Measurements from ENCODE around the gene ADIPOR2. TPM values are rescaled to one million over a fixed set of nuclear protein-coding genes. Genes with fewer than 3 reads are reported as not detected.

ADIPOR2 gene
- total and polyA plus RNA-seq, 8 donors, result 2.9 to 185 (median 26.9) TPM

DNA sequence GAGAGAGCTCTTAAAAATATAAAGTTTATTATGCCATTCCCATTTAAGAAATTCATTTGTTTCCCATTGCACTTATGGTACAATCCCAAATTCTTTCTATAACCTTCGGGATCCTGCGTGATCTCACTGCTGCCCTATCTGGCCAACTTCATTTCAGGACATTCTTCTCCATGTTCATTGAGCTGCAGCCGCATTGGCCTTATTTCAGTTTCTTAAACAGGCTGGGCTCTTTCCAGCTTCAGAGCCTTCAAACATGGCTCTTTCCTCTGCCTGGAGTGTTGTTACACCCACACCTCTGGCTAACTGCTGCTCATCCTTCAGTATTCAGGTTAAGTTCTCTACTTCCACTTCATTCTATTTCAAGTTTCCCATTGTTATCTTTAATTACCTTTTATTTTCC, 71.0 kb downstream of the ADIPOR2 start:
- H3K27me3 ChIP-seq, result no peaks in the 10 kb centered on the region
- no peak for DNase-seq
- H3K4me1 ChIP-seq, result peaks cover 9 to 68% (median 33%) of the 10 kb centered on the region in 4 donors
- 80 to 94% (median 86%) methylated on average over 3 of the region's 3 CpGs for WGBS, 5 donors
- intact Hi-C loops (cut with DNase I; ENCODE audit: low total_unique reads), result no loop called here
- no peak overlapping the region for H3K27ac ChIP-seq
- no peak for TF ChIP-seq POLR2A (IDR thresholded peaks at IDR 0.05)
- TF ChIP-seq EP300 (IDR thresholded peaks at IDR 0.05), result no peak
- TF ChIP-seq, protein P1, sequence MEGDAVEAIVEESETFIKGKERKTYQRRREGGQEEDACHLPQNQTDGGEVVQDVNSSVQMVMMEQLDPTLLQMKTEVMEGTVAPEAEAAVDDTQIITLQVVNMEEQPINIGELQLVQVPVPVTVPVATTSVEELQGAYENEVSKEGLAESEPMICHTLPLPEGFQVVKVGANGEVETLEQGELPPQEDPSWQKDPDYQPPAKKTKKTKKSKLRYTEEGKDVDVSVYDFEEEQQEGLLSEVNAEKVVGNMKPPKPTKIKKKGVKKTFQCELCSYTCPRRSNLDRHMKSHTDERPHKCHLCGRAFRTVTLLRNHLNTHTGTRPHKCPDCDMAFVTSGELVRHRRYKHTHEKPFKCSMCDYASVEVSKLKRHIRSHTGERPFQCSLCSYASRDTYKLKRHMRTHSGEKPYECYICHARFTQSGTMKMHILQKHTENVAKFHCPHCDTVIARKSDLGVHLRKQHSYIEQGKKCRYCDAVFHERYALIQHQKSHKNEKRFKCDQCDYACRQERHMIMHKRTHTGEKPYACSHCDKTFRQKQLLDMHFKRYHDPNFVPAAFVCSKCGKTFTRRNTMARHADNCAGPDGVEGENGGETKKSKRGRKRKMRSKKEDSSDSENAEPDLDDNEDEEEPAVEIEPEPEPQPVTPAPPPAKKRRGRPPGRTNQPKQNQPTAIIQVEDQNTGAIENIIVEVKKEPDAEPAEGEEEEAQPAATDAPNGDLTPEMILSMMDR (IDR thresholded peaks at IDR 0.05), result no peak
- TF ChIP-seq POLR2AphosphoS5 (IDR thresholded peaks at IDR 0.05), result no peak
- H3K36me3 ChIP-seq, result peaks cover 0 to 17% (median 15%) of the 10 kb centered on the region in 4 donors
- no peaks in the 10 kb centered on the region for H3K9me3 ChIP-seq
- no peak overlapping the region for H3K4me3 ChIP-seq

DNA sequence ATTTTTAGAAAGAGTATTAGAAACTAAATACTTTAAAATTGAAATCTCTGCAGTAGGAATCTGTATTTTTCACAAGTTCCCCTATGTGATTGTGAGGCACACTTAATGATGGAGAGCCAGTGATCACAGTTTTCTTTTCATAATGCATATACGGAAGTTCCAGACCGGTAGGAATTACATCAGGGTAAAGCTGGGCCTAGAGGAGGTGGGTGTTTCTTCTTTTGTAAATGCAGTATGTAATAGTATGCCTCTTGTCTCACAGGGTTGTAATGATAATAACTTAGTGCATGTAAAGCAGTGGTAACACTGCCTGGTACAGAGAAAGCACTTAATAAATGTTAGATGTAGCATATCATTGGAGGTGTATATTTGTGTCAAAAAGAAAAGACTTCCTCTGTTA, 72.3 kb downstream of the ADIPOR2 start:
- no peak overlapping the region for H3K27ac ChIP-seq
- intact Hi-C loops (cut with DNase I; ENCODE audit: low total_unique reads), result no loop called here
- H3K27me3 ChIP-seq, result no peaks in the 10 kb centered on the region
- H3K36me3 ChIP-seq, result peaks cover 0 to 4% (median 2%) of the 10 kb centered on the region in 4 donors
- no peak for TF ChIP-seq EP300 (IDR thresholded peaks at IDR 0.05)
- no peak for TF ChIP-seq POLR2AphosphoS5 (IDR thresholded peaks at IDR 0.05)
- TF ChIP-seq, protein P1 (IDR thresholded peaks at IDR 0.05), result no peak
- no peak overlapping the region for H3K4me3 ChIP-seq
- no peaks in the 10 kb centered on the region for H3K9me3 ChIP-seq
- H3K4me1 ChIP-seq, result peaks cover 14 to 73% (median 41%) of the 10 kb centered on the region in 4 donors
- WGBS, 5 donors, result 65 to 81% (median 73%) methylated on average over 2 of the region's 2 CpGs
- DNase-seq, result no peak

DNA sequence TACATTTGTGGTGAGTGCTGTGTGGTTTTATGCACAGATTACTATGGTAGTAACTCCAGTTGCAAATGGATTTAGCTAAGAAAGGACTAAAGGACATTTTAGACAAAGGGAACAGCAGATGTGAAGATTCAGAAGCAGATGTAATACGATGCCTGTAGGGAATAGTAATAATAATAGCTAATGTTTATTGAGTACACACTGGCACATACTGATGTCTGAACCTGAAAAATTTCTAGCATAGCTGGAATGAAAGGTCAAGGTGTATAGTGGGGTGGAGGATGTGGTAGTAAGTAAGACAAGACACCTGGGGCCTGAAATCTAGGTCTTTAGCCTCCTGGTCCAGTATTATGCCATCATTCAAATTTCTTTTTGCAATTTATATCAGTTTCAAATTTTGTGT, 75.2 kb downstream of the ADIPOR2 start:
- Histone ChIP-seq H3K4me3 (no peak overlapping the region), H3K36me3 (peaks cover 0 to 3% (median 0%) of the 10 kb centered on the region in 4 donors), H3K27ac (no peak overlapping the region), H3K4me1 (peaks cover 4 to 79% (median 40%) of the 10 kb centered on the region in 4 donors), H3K9me3 (no peaks in the 10 kb centered on the region), H3K27me3 (no peaks in the 10 kb centered on the region)
- intact Hi-C loops (cut with DNase I; ENCODE audit: low total_unique reads), result no loop called here
- no peak for DNase-seq
- TF ChIP-seq EP300 (IDR thresholded peaks at IDR 0.05) (no peak), POLR2AphosphoS5 (IDR thresholded peaks at IDR 0.05) (no peak), POLR2A (IDR thresholded peaks at IDR 0.05) (no peak)
- TF ChIP-seq, protein P1 (IDR thresholded peaks at IDR 0.05), result no peak
- WGBS, 5 donors, result 47 to 80% (median 64%) methylated on average over 1 of the region's 1 CpG

DNA sequence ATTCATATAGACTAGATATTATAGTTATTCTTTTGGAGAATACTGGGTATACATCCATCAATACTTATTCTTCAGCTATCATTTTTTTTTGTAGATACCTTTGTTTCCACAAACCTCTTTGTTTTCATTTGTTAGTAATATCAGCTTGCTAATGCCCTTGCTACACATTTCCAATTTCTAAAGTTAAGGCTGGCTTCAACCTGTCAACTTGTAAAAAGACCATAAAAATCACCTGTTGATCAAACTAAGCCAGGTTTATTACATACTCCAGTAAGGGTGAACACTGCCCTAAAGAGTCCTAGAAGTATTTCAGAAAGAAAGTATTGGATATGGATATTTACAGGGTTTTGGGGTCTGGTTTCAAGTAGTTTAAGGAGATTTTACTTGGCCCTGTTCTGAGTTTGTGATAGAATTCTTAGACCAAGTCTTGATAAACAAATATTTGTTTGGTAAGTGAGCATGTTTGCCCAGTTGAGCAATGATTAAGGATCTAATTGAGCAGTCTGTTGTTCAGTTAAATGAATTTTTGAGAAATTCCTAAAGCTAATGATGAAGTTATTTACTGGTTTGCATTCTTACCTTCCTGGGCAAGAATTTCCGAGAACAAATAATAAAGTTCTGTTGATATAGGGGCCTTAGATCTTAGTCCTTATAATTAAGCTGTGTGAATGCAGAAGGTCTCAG, 76.7 kb downstream of the ADIPOR2 start:
- intact Hi-C loops (cut with DNase I; ENCODE audit: low total_unique reads), result no loop called here
- Histone ChIP-seq H3K27me3 (no peaks in the 10 kb centered on the region), H3K4me1 (peaks cover 4 to 85% (median 36%) of the 10 kb centered on the region in 4 donors), H3K4me3 (no peak overlapping the region), H3K27ac (peak overlapping the region in 1 of 5 donors; percentile 30), H3K36me3 (peaks cover 0 to 3% (median 0%) of the 10 kb centered on the region in 4 donors), H3K9me3 (no peaks in the 10 kb centered on the region)
- no peak for DNase-seq
- TF ChIP-seq, protein P1 (IDR thresholded peaks at IDR 0.05), result no peak
- TF ChIP-seq EP300 (IDR thresholded peaks at IDR 0.05), result no peak
- no peak for TF ChIP-seq POLR2A (IDR thresholded peaks at IDR 0.05)
- 30 to 73% (median 70%) methylated on average over 1 of the region's 1 CpG for WGBS, 5 donors

Data from stomach (tissue), 9 donors.